ENCODE measurements around the gene PLAGL2. TPM values are rescaled to one million over a fixed set of nuclear protein-coding genes. Genes with fewer than 3 reads are reported as not detected.

Gene PLAGL2
- total and polyA plus RNA-seq, 2 of the 4 experiments (the other 2 are of a cell fraction), result 2.9 to 7.7 TPM

DNA sequence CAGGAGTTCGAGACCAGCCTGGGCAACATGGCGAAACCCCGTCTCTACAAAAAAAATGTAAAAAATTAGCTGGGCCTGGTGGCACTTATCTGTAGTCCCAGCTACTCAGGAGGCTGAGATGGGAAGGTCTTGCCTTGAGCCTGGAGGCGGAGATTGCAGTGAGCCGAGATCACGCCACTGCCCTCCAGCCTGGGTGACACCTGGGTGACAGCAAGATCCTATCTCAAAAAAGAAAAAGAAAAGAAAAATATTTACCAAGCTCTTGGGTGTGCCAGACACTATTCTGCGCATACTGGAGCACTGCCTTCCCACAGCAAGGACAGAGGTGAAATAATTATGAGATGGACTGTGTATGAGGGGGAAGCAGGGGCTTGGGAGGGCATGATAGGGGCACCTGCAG, 19.8 kb upstream of the PLAGL2 start:
- Histone ChIP-seq H3K27me3 (ENCODE audit: control insufficient read depth, insufficient read depth, low read length) (no peaks in the 10 kb centered on the region), H3K4me2 (ENCODE audit: low read depth, low read length) (no peak overlapping the region), H2AK5ac (ENCODE audit: low read depth, low read length) (no peak overlapping the region), H3K9ac (ENCODE audit: low read depth, low read length) (no peak overlapping the region), H3K4me3 (ENCODE audit: insufficient read depth, low read depth, low read length) (no peak overlapping the region), H3K9me3 (ENCODE audit: control insufficient read depth, insufficient read depth, low read length) (no peaks in the 10 kb centered on the region), H4K8ac (ENCODE audit: low read depth in 2 of 2, low read length in 2 of 2) (no peak overlapping the region), H3K56ac (ENCODE audit: extremely low read depth, insufficient read depth, low read length) (no peak overlapping the region), H3K27ac (ENCODE audit: insufficient read depth, low read length) (no peak overlapping the region), H4K91ac (ENCODE audit: insufficient read depth, low read depth, low read length) (no peak overlapping the region), H2AK9ac (replicated peaks; ENCODE audit: low read depth, low read length, poor library complexity) (no peak overlapping the region), H2BK20ac (ENCODE audit: low read depth, low read length) (no peak overlapping the region), H2BK120ac (ENCODE audit: low read depth, low read length) (no peak overlapping the region), H3K9me1 (ENCODE audit: insufficient read depth, low read length) (peaks cover 7% of the 10 kb centered on the region), H3K18ac (ENCODE audit: low read depth, low read length) (no peak overlapping the region), H3K23ac (ENCODE audit: low read depth, low read length) (no peak overlapping the region), H3K14ac (replicated peaks; ENCODE audit: low read depth, low read length) (no peak overlapping the region), H4K20me1 (ENCODE audit: insufficient read depth, low read length) (no peaks in the 10 kb centered on the region; the same call in 1 of the 2 replicates), H3K4me1 (ENCODE audit: control insufficient read depth, insufficient read depth, low read length) (no peaks in the 10 kb centered on the region), H2AFZ (replicated peaks; ENCODE audit: low read length, poor library complexity) (no peak overlapping the region), H2BK5ac (ENCODE audit: low read depth, low read length, poor library complexity, severe bottlenecking) (no peak overlapping the region), H4K5ac (ENCODE audit: low read depth, low read length) (no peak overlapping the region), H3K79me1 (ENCODE audit: low read depth in 1 of 2, low read length in 2 of 2) (peaks cover 3 to 10% of the 10 kb centered on the region in 2 experiments; a peak in 1 of 4 replicates), H3K4ac (ENCODE audit: low read depth, low read length) (no peak overlapping the region), H3K36me3 (ENCODE audit: control insufficient read depth, insufficient read depth, low read length) (peaks cover 44% of the 10 kb centered on the region), H2BK15ac (ENCODE audit: low read depth, low read length) (no peak overlapping the region)
- intact Hi-C loops (cut with micrococcal nuclease) (no loop called here), in situ Hi-C loops (cut with MboI; ENCODE audit: low sequenced_read_pairs) (no loop called here), dilution Hi-C loops (cut with HindIII; ENCODE audit: low sequenced_read_pairs, unreplicated experiment) (no loop called here)
- TF ChIP-seq, protein P1, sequence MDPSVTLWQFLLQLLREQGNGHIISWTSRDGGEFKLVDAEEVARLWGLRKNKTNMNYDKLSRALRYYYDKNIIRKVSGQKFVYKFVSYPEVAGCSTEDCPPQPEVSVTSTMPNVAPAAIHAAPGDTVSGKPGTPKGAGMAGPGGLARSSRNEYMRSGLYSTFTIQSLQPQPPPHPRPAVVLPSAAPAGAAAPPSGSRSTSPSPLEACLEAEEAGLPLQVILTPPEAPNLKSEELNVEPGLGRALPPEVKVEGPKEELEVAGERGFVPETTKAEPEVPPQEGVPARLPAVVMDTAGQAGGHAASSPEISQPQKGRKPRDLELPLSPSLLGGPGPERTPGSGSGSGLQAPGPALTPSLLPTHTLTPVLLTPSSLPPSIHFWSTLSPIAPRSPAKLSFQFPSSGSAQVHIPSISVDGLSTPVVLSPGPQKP (IDR thresholded peaks at IDR 0.05; ENCODE audit: borderline replicate concordance, low read depth, low read length), result no peak
- TF ChIP-seq CHD1 (IDR thresholded peaks at IDR 0.05; ENCODE audit: low read depth, low read length) (no peak), FOS (IDR thresholded peaks at IDR 0.05; ENCODE audit: low read depth, low read length) (no peak), RCOR1 (IDR thresholded peaks at IDR 0.05; ENCODE audit: insufficient replicate concordance, low read length) (no peak), CTCF (conservative IDR thresholded peaks at IDR 0.05; ENCODE audit: low read depth, low read length) (no peak), MAFK (IDR thresholded peaks at IDR 0.05; ENCODE audit: low read depth, low read length) (no peak), RFX5 (IDR thresholded peaks at IDR 0.05; ENCODE audit: low read depth, low read length) (no peak)
- DNase-seq (no peak), ATAC-seq (ENCODE audit: low read depth) (no peak)
- WGBS, 2 experiments (ENCODE audit: extremely low coverage in 2 of 2, insufficient read length in 1 of 2), result no CpG with 5 or more reads among the region's 7 CpGs
- CTCF ChIA-PET, result interaction anchor here (0.5 kb wide), 1 partner anchor 31 kb away, joined by 3 read pairs; no protein-coding TSS in a partner anchor
- no TSS peak for BruUV-seq (replicated peaks)
- POLR2A ChIA-PET (ENCODE audit: unreplicated experiment), result no interaction called here

Data from IMR-90 (cell line).